HG03060 (cell line): ENCODE results near the gene TMEM128.

ENCODE experiments used
- ATAC-seq: cut with Tn5 transposase; IDR thresholded peaks from one replicate; pipeline ENCODE4 v1.9.1; 2021; ENCODE audit warnings: low read depth, moderate number of reproducible peaks; ENCODE audit not compliant: unreplicated experiment

The TMEM128 gene, protein sequence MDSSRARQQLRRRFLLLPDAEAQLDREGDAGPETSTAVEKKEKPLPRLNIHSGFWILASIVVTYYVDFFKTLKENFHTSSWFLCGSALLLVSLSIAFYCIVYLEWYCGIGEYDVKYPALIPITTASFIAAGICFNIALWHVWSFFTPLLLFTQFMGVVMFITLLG

GRCh38 chr4:4248029-4248884 is at the start of gene TMEM128:
TMEM128 (minus strand) TSS chr4:4248223; CDS start chr4:4248202, 21 bp downstream.
- peak; percentile 89 for ATAC-seq

DNA sequence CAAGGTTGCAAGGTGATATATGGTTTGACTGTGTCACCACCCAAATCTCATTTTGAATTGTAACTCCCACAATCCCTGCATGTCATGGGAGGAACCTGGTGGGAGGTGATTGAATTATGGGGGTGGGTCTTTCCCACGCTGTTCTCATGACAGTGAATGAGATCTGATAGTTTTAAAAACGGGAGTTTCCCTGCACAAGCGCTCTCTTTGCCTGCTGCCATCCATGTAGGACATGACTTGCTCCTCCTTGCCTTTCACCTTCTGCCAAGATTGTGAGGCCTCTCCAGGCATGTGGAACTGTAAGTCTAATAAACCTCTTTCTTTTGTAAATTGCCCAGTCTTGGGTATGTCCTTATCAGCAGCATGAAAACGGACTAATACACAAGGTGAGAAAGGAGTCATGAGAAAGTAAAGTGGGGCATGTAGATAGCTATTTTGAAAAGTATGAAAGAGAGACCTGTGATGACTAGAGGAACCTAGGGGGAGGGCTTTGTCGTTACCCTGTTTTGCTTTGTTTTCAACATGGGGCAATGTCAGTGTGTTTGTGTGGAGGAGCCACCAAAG is 48.3 kb upstream of the TMEM128 start:
- no peak for ATAC-seq

- ATAC-seq, result no peak
Measured at GRCh38 chr4:4293279-4293678, 45.3 kb upstream of the TMEM128 start.

GRCh38 chr4:4289941-4290850 is 42.2 kb upstream of the TMEM128 start, which contains the start of the genes LYAR and ZBTB49:
LYAR (minus strand) TSS chr4:4290154; CDS start chr4:4283742, 6,412 bp downstream.
ZBTB49 (plus strand) TSS chr4:4290251; CDS start chr4:4299946, 9,695 bp downstream.
- no peak for ATAC-seq

DNA sequence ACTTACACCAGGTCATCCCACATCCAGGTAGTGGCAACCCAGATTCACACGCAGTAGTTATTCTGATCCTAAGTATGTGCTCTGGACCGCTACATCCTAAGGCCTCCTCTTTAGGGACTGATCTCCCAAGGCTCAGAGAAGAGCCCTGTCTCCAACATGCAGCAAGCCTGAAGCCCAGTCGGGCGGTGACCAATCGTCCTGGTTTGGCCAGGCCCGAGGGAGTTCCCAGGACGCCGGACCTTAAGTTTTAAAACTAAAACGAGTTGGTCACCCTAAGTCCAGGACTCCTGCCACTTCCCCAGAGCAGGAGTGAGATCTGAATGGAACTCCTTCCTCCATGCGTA is 41.5 kb upstream of the TMEM128 start:
- no peak for ATAC-seq

DNA sequence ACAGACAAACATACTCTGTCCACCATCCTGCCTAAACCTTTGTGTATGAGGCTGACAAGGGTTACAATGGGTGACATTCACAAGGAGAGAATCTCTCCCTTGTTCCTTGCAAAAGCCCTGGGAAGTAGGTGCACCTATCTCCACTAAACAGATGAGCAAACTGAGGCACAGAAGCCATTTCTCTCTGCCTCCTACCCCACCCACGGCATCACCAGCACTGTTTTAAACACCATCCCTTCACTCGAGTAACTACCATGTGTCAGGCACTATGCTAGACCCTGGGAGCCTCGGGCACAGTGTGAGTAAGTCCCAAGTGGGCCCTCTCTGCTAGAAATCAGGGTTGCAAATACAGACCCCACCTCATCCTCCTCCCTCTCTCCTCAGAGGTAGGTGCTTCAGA is 41.0 kb upstream of the TMEM128 start:
- no peak for ATAC-seq

DNA sequence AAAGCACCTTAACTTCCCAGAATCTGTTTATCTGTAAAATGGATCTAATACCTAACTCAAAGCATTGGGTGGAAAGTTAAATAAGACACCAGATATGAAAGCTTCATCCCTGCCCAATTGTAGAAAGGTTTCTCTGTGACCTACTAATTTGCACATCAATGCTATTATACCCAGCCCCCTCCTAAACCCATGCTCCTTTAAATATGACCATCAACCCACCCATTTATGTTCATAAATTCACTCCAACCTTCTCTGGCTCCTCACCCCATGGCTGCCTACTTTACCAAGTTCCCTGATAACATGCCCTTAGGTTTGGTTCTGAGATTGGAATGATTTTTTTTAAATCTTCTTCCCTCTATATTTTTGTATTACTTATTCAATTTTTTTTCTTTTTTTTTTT is 40.1 kb upstream of the TMEM128 start:
- no peak for ATAC-seq

DNA sequence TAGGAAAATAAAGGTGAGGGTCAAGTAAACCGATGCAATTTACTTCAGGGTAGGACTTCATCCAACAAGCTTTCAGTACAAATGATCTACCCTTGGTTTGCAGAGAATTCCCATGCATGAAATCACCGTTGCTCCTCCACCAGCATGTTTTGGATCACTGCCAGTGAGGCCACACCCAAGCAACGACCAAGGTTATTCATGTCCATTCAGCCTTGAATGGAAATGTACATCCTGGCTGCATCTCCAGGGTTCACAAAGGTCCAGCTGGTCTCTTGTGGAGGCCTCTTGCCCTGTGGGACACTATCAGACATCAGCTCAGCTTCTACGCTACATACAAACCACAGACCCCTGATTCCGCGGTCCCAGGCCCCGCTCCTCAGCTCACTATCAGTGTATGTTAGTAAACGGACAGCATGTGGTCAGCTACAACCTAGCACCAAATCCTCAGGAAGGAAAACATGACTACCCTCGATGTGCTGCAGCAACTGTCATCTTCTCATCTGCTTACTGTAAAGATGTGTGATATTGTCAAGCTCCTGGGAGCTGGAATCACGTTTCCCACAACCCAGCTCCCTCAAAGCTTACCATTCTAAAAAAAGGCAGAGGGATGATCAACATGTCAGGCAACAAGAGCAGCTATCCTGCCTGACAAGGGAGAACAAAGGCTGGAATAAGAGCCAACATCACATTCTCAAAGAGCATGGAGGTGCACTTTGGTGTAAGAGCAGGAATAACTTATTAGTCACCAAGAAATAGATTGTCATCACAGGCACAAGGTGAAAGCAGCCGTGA is 37.0 kb upstream of the TMEM128 start:
- no peak for ATAC-seq

DNA sequence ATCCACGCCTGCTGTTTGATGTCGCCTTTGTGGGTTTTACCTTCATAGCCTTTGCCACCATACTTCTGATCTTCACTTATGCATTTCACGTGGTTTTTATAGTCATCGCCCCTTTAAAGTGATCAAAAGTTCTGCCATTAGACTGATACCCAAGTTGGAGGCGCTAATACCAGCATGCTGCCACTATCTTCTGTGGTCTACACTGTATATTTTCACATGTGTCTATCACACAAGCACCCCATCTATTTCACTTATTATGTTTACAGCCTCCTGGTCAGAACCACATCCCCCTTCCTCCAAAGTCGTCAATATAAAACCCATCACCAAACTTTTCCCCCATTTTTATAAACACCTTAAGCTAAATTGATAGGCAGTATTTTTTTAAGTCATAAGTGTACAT is 33.8 kb upstream of the TMEM128 start:
- no peak for ATAC-seq

DNA sequence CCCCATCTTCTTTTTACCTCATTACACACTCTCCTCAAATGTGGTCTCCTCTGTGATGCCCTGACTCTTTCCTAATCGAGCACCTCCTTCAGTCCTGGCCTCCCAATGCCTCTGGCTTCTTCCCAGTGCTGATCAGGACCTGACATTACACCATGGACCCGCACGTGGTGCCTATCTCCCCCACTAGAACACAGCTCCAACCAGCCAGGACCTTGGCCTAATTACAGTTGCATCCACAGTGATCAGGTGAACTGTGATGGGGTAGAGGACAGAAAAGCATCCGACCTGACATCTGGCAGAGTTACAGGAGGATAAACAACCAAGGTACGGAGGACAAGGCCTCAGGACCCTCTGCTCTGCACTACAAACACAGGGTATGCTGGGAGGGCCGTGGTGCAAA is 29.5 kb upstream of the TMEM128 start:
- ATAC-seq, result no peak

- ATAC-seq, result no peak
Measured at GRCh38 chr4:4274226-4274625, 26.2 kb upstream of the TMEM128 start.

DNA sequence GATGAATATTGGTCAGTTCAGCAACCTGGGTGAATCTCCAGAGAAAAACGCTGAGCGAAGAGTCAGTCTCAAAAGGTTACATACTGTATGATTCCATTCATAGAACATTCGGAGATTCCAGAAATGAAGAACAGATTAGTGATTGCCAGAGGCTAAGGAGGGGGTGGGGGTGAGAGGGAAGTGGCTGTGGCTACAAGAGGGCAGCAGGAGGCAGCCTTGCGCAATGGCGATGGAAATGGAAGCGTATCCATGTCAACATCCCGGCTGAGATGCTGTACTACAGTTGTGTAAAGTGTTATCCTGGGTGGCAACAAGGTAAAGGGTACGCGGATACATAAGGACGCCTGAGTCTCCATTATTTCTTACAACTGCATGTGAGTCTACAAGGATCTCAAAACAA is 23.9 kb upstream of the TMEM128 start:
- ATAC-seq, result no peak

DNA sequence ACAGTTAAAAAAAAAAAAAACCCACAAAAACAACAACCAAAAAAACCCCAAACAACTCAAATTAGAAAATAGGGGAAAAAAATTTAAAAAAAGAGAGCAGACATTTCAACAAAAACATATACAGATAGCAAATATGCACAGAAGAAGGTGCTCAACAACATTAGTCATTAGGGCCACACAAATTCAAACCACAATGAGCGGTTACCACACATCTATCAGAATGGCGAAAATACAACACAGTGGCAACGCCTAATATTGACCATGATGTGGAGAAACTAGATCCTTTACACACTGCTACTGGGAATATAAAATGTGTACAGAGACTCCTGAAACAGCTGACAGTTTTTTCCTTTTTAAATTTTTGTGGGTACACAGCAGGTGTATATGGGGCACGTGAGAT is 22.5 kb upstream of the TMEM128 start:
- ATAC-seq, result no peak

DNA sequence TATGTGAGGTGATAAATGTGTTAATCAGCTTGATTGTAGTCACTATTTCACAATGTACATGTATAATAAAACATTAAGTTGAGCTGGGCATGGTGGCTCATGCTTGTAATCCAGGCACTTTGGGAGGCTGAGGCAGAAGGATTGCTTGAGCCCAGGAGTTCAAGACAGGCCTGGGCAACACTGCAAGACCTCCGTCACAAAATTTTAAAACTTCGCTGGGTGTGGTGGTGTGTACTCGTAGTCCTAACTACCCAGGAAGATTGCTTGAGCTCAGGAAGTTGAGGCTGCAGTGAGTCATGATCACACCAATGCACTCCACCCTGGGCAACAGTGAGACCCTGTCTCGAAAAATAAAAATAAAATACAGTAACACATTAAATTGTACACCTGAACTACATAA is 21.8 kb upstream of the TMEM128 start:
- ATAC-seq, result no peak

GRCh38 chr4:4269331-4269731 is 21.3 kb upstream of the TMEM128 start:
- no peak for ATAC-seq

GRCh38 chr4:4268776-4269175 is 20.8 kb upstream of the TMEM128 start:
- ATAC-seq, result no peak

GRCh38 chr4:4267981-4268380 is 20.0 kb upstream of the TMEM128 start:
- no peak for ATAC-seq

DNA sequence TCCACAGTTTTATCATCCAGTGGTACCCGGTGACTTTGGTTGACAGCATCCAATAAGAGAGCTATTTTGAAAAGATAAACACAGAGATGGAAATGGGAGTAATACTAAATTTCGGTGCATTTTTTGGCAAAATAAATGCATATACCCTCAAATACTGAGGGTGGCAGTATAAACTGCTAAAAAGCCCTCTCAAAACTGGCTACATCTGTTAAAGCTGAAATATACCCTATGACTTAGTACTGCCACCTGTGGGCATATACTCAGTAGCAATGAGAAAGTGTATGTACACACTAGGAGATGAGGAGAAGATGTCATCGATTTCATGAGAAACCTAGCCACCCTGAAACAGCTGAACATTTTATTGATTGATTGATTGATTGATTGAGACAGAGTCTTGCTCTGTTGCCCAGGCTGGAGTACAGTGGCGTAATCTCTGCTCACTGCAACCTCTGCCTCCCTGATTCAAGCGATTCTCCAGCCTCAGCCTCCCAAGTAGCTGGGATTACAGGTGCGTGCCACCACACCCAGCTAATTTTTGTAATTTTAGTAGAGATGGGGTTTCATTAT is 12.2 kb upstream of the TMEM128 start:
- ATAC-seq, result peak; percentile 90

DNA sequence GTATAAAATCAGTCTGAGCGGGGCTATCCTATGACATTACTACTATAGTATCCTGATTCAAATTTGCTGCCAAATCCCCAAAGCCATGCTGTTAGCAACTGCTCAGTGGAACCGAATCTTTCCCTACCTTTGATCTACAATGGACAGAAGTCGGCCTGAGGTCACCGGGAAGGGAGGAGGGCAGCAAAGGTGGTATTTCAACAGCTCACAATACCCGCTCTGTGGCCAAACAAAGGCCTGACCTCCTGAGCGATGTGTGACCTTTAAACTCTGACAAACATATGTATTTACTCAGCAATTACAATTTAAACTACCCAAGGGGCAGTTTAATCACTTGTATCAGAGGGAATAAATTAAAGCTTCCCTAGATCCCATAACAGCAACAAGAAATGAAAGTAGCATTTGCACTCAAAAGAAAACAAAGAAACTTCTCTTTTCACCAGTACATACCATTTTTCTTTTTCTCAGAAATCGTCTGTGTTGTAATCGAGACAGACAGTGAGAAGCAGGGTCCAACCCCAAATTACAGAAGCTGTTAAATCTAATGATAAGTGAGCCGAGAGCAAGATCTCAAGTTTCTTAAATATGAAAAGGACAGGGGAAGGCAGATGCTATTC is 11.6 kb upstream of the TMEM128 start:
- ATAC-seq, result no peak
